H9 (cell line): Measurements from ENCODE around the gene SPECC1. TPM values are rescaled to one million over a fixed set of nuclear protein-coding genes. Genes with fewer than 3 reads are reported as not detected.

Experiments
- DNase-seq: peaks from one replicate; pipeline ENCODE4 v3.0.0-alpha.2; 2017
- H2AFZ ChIP-seq: one replicate; pipeline ENCODE4 v1.6.1; 2013; ENCODE audit warnings: mild to moderate bottlenecking, low read length, control low read depth, moderate library complexity
- H2AK5ac ChIP-seq: 2 replicates; pipeline ENCODE4 v1.6.1; 2013; ENCODE audit warnings: low read length, control low read depth, mixed read lengths; ENCODE audit not compliant: insufficient read length
- H2BK120ac ChIP-seq: one replicate; pipeline ENCODE4 v1.6.1; 2013; ENCODE audit warnings: low read depth, mild to moderate bottlenecking, low read length, control low read depth, inconsistent platforms; ENCODE audit not compliant: poor library complexity, severe bottlenecking
- H2BK12ac ChIP-seq: 2 replicates; pipeline ENCODE4 v1.6.1; 2013; ENCODE audit warnings: low read length, control low read depth, mixed read lengths, low read depth; ENCODE audit not compliant: insufficient read length
- H2BK15ac ChIP-seq: 2 replicates; pipeline ENCODE4 v1.6.1; 2013; ENCODE audit warnings: low read depth, low read length, control low read depth
- H2BK20ac ChIP-seq: one replicate; pipeline ENCODE4 v1.6.1; 2013; ENCODE audit warnings: low read depth, mild to moderate bottlenecking, low read length, control low read depth, inconsistent platforms; ENCODE audit not compliant: poor library complexity, severe bottlenecking
- H2BK5ac ChIP-seq: 2 replicates; pipeline ENCODE4 v1.6.1; 2013; ENCODE audit warnings: low read length, control low read depth, mixed read lengths; ENCODE audit not compliant: insufficient read length
- H3K14ac ChIP-seq: 2 replicates; pipeline ENCODE4 v1.6.1; 2013; ENCODE audit warnings: low read length, control low read depth; ENCODE audit not compliant: insufficient read depth
- H3K18ac ChIP-seq: 2 replicates; pipeline ENCODE4 v1.6.1; 2013; ENCODE audit warnings: low read depth, mild to moderate bottlenecking, mixed read lengths, low read length, control low read depth; ENCODE audit not compliant: insufficient read length
- H3K23ac ChIP-seq: 2 replicates; pipeline ENCODE4 v1.6.1; 2013; ENCODE audit warnings: low read length, control low read depth, mixed read lengths, low read depth; ENCODE audit not compliant: insufficient read length
- H3K23me2 ChIP-seq: 2 replicates; pipeline ENCODE4 v1.6.1; 2013; ENCODE audit warnings: low read depth, mild to moderate bottlenecking, mixed read lengths, low read length, control low read depth; ENCODE audit not compliant: insufficient read length, poor library complexity, severe bottlenecking
- H3K27ac ChIP-seq: 2 replicates; pipeline ENCODE4 v1.5.1; 2013; ENCODE audit warnings: low read length, control low read depth, mixed read lengths, low read depth; ENCODE audit not compliant: insufficient read length
- H3K27me3 ChIP-seq: 2 replicates; pipeline ENCODE4 v1.6.1; 2013; ENCODE audit warnings: low read length, control low read depth, inconsistent platforms; ENCODE audit not compliant: insufficient read depth
- H3K4ac ChIP-seq: 2 replicates; pipeline ENCODE4 v1.6.1; 2013; ENCODE audit warnings: low read depth, mild to moderate bottlenecking, control low read depth, inconsistent platforms, low read length, moderate library complexity
- H3K4me1 ChIP-seq: 2 replicates; pipeline ENCODE4 v1.6.1; 2013; ENCODE audit warnings: low read length, control low read depth, inconsistent platforms; ENCODE audit not compliant: insufficient read depth
- H3K4me2 ChIP-seq: 2 replicates; pipeline ENCODE4 v1.6.1; 2013; ENCODE audit warnings: low read length, control low read depth, mixed read lengths; ENCODE audit not compliant: insufficient read length, insufficient read depth
- H3K56ac ChIP-seq: 2 replicates; pipeline ENCODE4 v1.6.1; 2013; ENCODE audit warnings: low read depth, mild to moderate bottlenecking, mixed read lengths, low read length, control low read depth; ENCODE audit not compliant: insufficient read length
- H3K79me1 ChIP-seq: 2 replicates; pipeline ENCODE4 v1.6.1; 2013; ENCODE audit warnings: low read depth, mild to moderate bottlenecking, moderate library complexity, low read length, control low read depth, inconsistent platforms; ENCODE audit not compliant: insufficient read depth, poor library complexity, severe bottlenecking
- H3K79me2 ChIP-seq: 2 replicates; pipeline ENCODE4 v1.6.1; 2013; ENCODE audit warnings: low read length, control low read depth, inconsistent platforms; ENCODE audit not compliant: insufficient read depth
- H3K9ac ChIP-seq: 2 replicates; pipeline ENCODE4 v1.6.1; 2013; ENCODE audit warnings: low read length, control low read depth, mixed read lengths; ENCODE audit not compliant: insufficient read length; ENCODE audit errors: extremely low read depth
- H3K9me3 ChIP-seq: one replicate; pipeline ENCODE4 v1.6.1; 2013; ENCODE audit warnings: low read depth, low read length, inconsistent platforms; ENCODE audit not compliant: control insufficient read depth
- H3T11ph ChIP-seq: one replicate; pipeline ENCODE4 v1.6.1; 2013; ENCODE audit warnings: mild to moderate bottlenecking, low read length, control low read depth, inconsistent platforms
- H4K20me1 ChIP-seq: one replicate; pipeline ENCODE4 v1.6.1; 2013; ENCODE audit not compliant: control insufficient read depth, insufficient read length, insufficient read depth
- H4K5ac ChIP-seq: 2 replicates; pipeline ENCODE4 v1.6.1; 2013; ENCODE audit warnings: low read depth, mild to moderate bottlenecking, mixed read lengths, low read length, control low read depth; ENCODE audit not compliant: insufficient read length
- H4K8ac ChIP-seq: replicated peaks from 2 replicates; pipeline ENCODE4 v1.6.1; 2013; ENCODE audit warnings: low read length, control low read depth, mixed read lengths, low read depth; ENCODE audit not compliant: insufficient read length
- H4K91ac ChIP-seq: 2 replicates; pipeline ENCODE4 v1.6.1; 2013; ENCODE audit warnings: low read depth, mild to moderate bottlenecking, moderate library complexity, mixed read lengths, low read length, control low read depth; ENCODE audit not compliant: insufficient read length
- H3K27ac Mint-ChIP-seq, 3 experiments: 2 replicates in 2 of 3; 3 replicates in 1 of 3; pipeline ENCODE4 v1.8.0; 2020 to 2021; ENCODE audit warnings: mixed read lengths in 3 of 3, mild to moderate bottlenecking in 1 of 3, moderate library complexity in 1 of 3
- H3K27me3 Mint-ChIP-seq: 2 replicates; pipeline ENCODE4 v1.8.0; 2021; ENCODE audit warnings: low read depth, mild to moderate bottlenecking, moderate library complexity, mixed read lengths
- H3K36me3 Mint-ChIP-seq, 3 experiments: 2 replicates in 2 of 3; 3 replicates in 1 of 3; pipeline ENCODE4 v1.8.0; 2020 to 2021; ENCODE audit warnings: low read depth in 3 of 3, mixed read lengths in 3 of 3; ENCODE audit not compliant: insufficient read depth in 1 of 3
- H3K4me1 Mint-ChIP-seq, 2 experiments: 2 replicates each; pipeline ENCODE4 v1.8.0; 2020; ENCODE audit warnings: mixed read lengths in 2 of 2
- H3K4me3 Mint-ChIP-seq, 2 experiments: 2 replicates in 1 of 2; 3 replicates in 1 of 2; pipeline ENCODE4 v1.8.0; 2020 to 2021; ENCODE audit warnings: mild to moderate bottlenecking in 2 of 2, mixed read lengths in 2 of 2, moderate library complexity in 1 of 2
- H3K9me3 Mint-ChIP-seq, 2 experiments: 2 replicates in 1 of 2; 3 replicates in 1 of 2; pipeline ENCODE4 v1.8.0; 2020; ENCODE audit warnings: mild to moderate bottlenecking in 2 of 2, mixed read lengths in 2 of 2, moderate library complexity in 1 of 2
- CTCF ChIP-seq: fragments of 200-600 bp; sonication (generic); conservative IDR thresholded peaks from 3 replicates; pipeline ENCODE4 v1.8.0; 2021; ENCODE audit warnings: antibody characterized with exemption, mild to moderate bottlenecking
- WGBS: extraction: QIAGEN DNeasy Blood & Tissue Kit; methylation state at CpG from one replicate; pipeline ENCODE4 v1.1.7; 2013; ENCODE audit warnings: missing lambda C conversion rate, low lambda C conversion rate, mixed read lengths; ENCODE audit not compliant: insufficient read length; ENCODE audit errors: extremely low coverage; 5-methylcytosine and 5-hydroxymethylcytosine counted together
- total RNA-seq: library from RNA; stranded (reverse); gene quantifications from 2 replicates; pipeline ENCODE4 v1.2.1, GENCODE V29; 2021

Gene SPECC1
- total RNA-seq, 1 experiment from 2014 or later = 65.7 TPM

DNA sequence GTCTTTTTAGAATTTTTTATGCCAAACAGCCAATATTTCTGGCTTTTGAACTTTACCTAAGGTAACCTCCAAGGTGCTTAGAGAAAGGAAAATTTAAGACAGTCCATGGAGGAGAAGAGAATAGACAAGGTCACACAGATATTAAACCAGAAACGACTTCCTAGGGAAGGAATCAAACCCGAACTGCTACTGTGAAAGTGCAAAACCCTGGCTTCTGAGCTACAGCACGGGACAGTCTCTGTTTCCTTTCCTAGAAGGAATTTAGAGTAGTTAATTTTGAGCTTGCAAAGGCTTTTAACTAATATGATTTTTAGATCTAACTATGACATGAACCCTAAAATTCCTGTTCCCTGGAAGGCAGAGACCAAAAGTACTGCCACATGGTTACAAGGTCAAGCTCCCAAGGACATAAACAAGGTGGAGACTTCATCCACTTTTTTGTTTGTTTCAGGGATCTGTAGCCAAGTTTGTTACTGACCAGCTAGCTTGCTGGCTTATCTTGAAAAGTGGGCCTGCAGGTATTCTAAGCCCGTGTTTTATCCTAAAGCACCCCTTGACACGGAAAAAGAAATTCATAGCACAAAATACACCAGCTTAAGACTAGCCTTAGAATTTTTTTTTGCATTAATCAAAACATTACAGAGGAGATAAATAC is 188.2 kb downstream of the SPECC1 start:
- Histone ChIP-seq H3K4me1 (peaks cover 9% of the 10 kb centered on the region; the same call in 1 of the 2 replicates), H3K9ac (no peak overlapping the region), H3K23ac (no peak overlapping the region), H3K27ac (no peak overlapping the region), H2BK20ac (no peak overlapping the region), H3K23me2 (no peaks in the 10 kb centered on the region), H4K91ac (no peak overlapping the region), H2BK5ac (no peak overlapping the region), H3K9me3 (peaks cover 7% of the 10 kb centered on the region), H3K4me2 (no peak overlapping the region), H2AK5ac (no peak overlapping the region), H3K56ac (no peak overlapping the region), H3K18ac (no peak overlapping the region), H4K20me1 (no peaks in the 10 kb centered on the region), H2AFZ (no peak overlapping the region), H3K27me3 (no peaks in the 10 kb centered on the region), H3K4ac (no peak overlapping the region), H2BK15ac (no peak overlapping the region), H3T11ph (no peak overlapping the region), H4K5ac (no peak overlapping the region), H3K79me2 (peaks cover 3% of the 10 kb centered on the region; the same call in 1 of the 2 replicates), H3K14ac (no peak overlapping the region), H2BK120ac (no peak overlapping the region), H3K79me1 (no peaks in the 10 kb centered on the region), H2BK12ac (no peak overlapping the region), H4K8ac (no peak overlapping the region)
- Mint-ChIP-seq H3K4me3 (no peak overlapping the region), H3K36me3 (peaks cover 41 to 48% (median 44%) of the 10 kb centered on the region in 3 experiments), H3K4me1 (peaks cover 25 to 32% of the 10 kb centered on the region in 2 experiments), H3K27me3 (no peaks in the 10 kb centered on the region), H3K9me3 (peaks cover 28 to 55% of the 10 kb centered on the region in 2 experiments), H3K27ac (no peak overlapping the region)
- TF ChIP-seq CTCF = no peak
- no peak for DNase-seq
- no CpG with 5 or more reads among the region's 5 CpGs for WGBS
